WTC11 (cell line): ENCODE data around the gene MEGF6. TPM values are rescaled to one million over a fixed set of nuclear protein-coding genes. Genes with fewer than 3 reads are reported as not detected.

Experiments
- ATAC-seq: fragments of 200-7000 bp; cut with Tn5 transposase; 2 replicates; pipeline ENCODE4 v1.10.0; 2021; ENCODE audit warnings: mild to moderate bottlenecking, moderate library complexity
- CTCF ChIA-PET: fragments of 300-600 bp; sonication (Branson Sonifier 250); formaldehyde crosslinking; loops from one replicate; lab custom pipeline; 2021; ENCODE audit warnings: antibody characterized with exemption; lab: Charles Lee
- POLR2A ChIA-PET: fragments of 350-600 bp; sonication (Branson Sonifier 250); formaldehyde crosslinking; loops from one replicate; lab custom pipeline; 2021; ENCODE audit warnings: antibody characterized with exemption; lab: Charles Lee
- DNase-seq: peaks from one replicate; pipeline ENCODE4 v3.0.0; 2021; ENCODE audit warnings: low spot score
- H3K27ac Mint-ChIP-seq: 2 replicates; pipeline ENCODE4 v1.8.0; 2021; ENCODE audit warnings: mixed read lengths
- H3K27me3 Mint-ChIP-seq: 2 replicates; pipeline ENCODE4 v1.8.0; 2021; ENCODE audit warnings: low read depth, mild to moderate bottlenecking, moderate library complexity, mixed read lengths
- H3K36me3 Mint-ChIP-seq: 2 replicates; pipeline ENCODE4 v1.8.0; 2021; ENCODE audit warnings: mixed read lengths
- H3K4me1 Mint-ChIP-seq: 2 replicates; pipeline ENCODE4 v1.8.0; 2022; ENCODE audit warnings: mixed read lengths
- H3K4me3 Mint-ChIP-seq: 2 replicates; pipeline ENCODE4 v1.8.0; 2021; ENCODE audit warnings: mild to moderate bottlenecking, moderate library complexity, mixed read lengths
- H3K9me3 Mint-ChIP-seq: 2 replicates; pipeline ENCODE4 v1.8.0; 2021; ENCODE audit warnings: mixed read lengths
- CREB1 ChIP-seq: sonication (generic); formaldehyde crosslinking; IDR thresholded peaks from 2 replicates; pipeline ENCODE4 v1.8.0; 2023; ENCODE audit warnings: mild to moderate bottlenecking, missing genetic modification reagents
- ELF4 ChIP-seq: sonication (generic); formaldehyde crosslinking; IDR thresholded peaks from 2 replicates; pipeline ENCODE4 v1.8.1; 2022; ENCODE audit warnings: low read depth, mild to moderate bottlenecking, moderate library complexity, missing genetic modification reagents
- ETV6 ChIP-seq: sonication (generic); formaldehyde crosslinking; IDR thresholded peaks from 2 replicates; pipeline ENCODE4 v1.8.1; 2022; ENCODE audit warnings: mild to moderate bottlenecking, missing genetic modification reagents
- GRHL2 ChIP-seq: fragments of 250-450 bp; sonication (Bioruptor Pico); IDR thresholded peaks from 2 replicates; pipeline ENCODE4 v1.8.0; 2022; ENCODE audit warnings: mild to moderate bottlenecking, moderate library complexity; ENCODE audit not compliant: insufficient replicate concordance, severe bottlenecking
- NFE2L1 ChIP-seq: sonication (generic); formaldehyde crosslinking; IDR thresholded peaks from 2 replicates; pipeline ENCODE4 v1.8.1; 2023; ENCODE audit warnings: missing genetic modification reagents
- NR2C2 ChIP-seq: sonication (generic); formaldehyde crosslinking; IDR thresholded peaks from 2 replicates; pipeline ENCODE4 v1.8.0; 2022; ENCODE audit warnings: mild to moderate bottlenecking, missing genetic modification reagents
- NR3C1 ChIP-seq: sonication (generic); formaldehyde crosslinking; conservative IDR thresholded peaks from 2 replicates; pipeline ENCODE4 v1.8.1; 2023; ENCODE audit warnings: low read depth, mild to moderate bottlenecking, missing genetic modification reagents
- PRRX2 ChIP-seq: fragments of 250-450 bp; sonication (Bioruptor Pico); IDR thresholded peaks from 2 replicates; pipeline ENCODE4 v1.8.0; 2021; ENCODE audit warnings: mild to moderate bottlenecking
- RORB ChIP-seq: fragments of 250-450 bp; sonication (Bioruptor Pico); IDR thresholded peaks from 2 replicates; pipeline ENCODE4 v1.9.0; 2021; ENCODE audit warnings: mild to moderate bottlenecking
- SMAD4 ChIP-seq: sonication (generic); formaldehyde crosslinking; IDR thresholded peaks from 2 replicates; pipeline ENCODE4 v1.8.0; 2022; ENCODE audit warnings: mild to moderate bottlenecking, missing genetic modification reagents
- TEAD1 ChIP-seq: sonication (generic); formaldehyde crosslinking; IDR thresholded peaks from 2 replicates; pipeline ENCODE4 v1.8.0; 2022; ENCODE audit warnings: mild to moderate bottlenecking, missing genetic modification reagents
- TEAD4 ChIP-seq: sonication (generic); formaldehyde crosslinking; IDR thresholded peaks from 2 replicates; pipeline ENCODE4 v1.8.0; 2022; ENCODE audit warnings: mild to moderate bottlenecking, missing genetic modification reagents
- ZNF232 ChIP-seq: sonication (generic); formaldehyde crosslinking; IDR thresholded peaks from 2 replicates; pipeline ENCODE4 v1.8.0; 2022; ENCODE audit warnings: mild to moderate bottlenecking, missing genetic modification reagents
- total RNA-seq: library from RNA; stranded (reverse); gene quantifications from 3 replicates; pipeline ENCODE4 v1.2.3, GENCODE V29; 2021
- TF ChIP-seq, protein P1 (sequence below): sonication (generic); formaldehyde crosslinking; IDR thresholded peaks from 2 replicates; pipeline ENCODE4 v1.8.1; 2023; ENCODE audit warnings: mild to moderate bottlenecking, missing genetic modification reagents, borderline replicate concordance
- TF ChIP-seq, protein P2 (sequence below): sonication (generic); formaldehyde crosslinking; IDR thresholded peaks from 2 replicates; pipeline ENCODE4 v1.8.1; 2023; ENCODE audit warnings: mild to moderate bottlenecking, missing genetic modification reagents, moderate library complexity
- TF ChIP-seq, protein P3 (sequence below): sonication (generic); formaldehyde crosslinking; conservative IDR thresholded peaks from 2 replicates; pipeline ENCODE4 v1.8.1; 2022; ENCODE audit warnings: mild to moderate bottlenecking, missing genetic modification reagents
- TF ChIP-seq, protein P4 (sequence below): sonication (generic); formaldehyde crosslinking; IDR thresholded peaks from 2 replicates; pipeline ENCODE4 v1.8.1; 2022; ENCODE audit warnings: missing genetic modification reagents, borderline replicate concordance
- TF ChIP-seq, protein P5 (sequence below): sonication (generic); formaldehyde crosslinking; IDR thresholded peaks from 2 replicates; pipeline ENCODE4 v1.8.1; 2022; ENCODE audit warnings: mild to moderate bottlenecking, missing genetic modification reagents, moderate library complexity, borderline replicate concordance
- TF ChIP-seq, protein P6 (sequence below): fragments of 250-450 bp; sonication (Bioruptor Pico); IDR thresholded peaks from 2 replicates; pipeline ENCODE4 v1.8.0; 2021; ENCODE audit warnings: mild to moderate bottlenecking
- TF ChIP-seq, protein P7 (sequence below): fragments of 200-600 bp; IDR thresholded peaks from 2 replicates; pipeline ENCODE4 v1.8.0; 2022; ENCODE audit warnings: antibody characterized with exemption

Gene MEGF6
- total RNA-seq, 1 experiment from 2014 or later = 24.9 TPM

DNA sequence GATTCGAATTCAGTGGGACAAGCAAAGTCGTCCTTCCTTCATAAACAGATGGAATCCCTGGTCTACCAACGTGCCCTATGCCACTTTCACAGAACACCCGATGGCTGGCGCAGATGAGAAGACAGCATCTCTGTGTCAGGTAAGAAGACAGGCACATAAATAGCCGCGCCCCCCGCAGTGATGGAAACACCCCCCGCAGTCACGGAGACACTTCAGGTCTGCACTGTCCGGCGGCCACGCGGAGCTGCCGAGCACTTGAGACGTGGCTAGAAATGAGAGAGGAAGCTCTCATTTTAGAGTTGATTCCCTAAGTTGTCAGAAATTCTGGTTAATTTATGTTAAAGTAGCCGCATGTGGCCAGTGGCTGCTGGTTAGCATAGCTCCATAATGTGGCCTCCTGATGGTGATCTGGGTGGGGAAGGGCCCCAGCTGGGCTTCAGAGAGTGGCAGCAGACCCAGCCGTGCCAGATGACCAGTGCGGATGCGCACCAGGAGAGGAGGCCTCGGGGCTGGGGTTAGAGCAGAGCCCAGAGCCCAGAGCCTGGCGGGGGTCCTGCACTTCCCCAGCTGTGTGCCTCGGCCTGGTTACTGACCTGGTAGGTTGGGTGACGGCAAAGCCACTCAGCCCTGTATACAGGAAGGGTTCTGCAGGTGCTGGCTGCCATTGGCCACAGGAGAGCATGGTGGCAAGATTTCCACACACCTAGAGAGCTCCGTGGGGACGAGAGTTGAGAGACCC is 16.4 kb upstream of the MEGF6 start:
- DNase-seq (no peak), ATAC-seq (no peak)
- no peak for TF ChIP-seq CREB1 (CRISPR knock-in tag)
- TF ChIP-seq, protein P1, sequence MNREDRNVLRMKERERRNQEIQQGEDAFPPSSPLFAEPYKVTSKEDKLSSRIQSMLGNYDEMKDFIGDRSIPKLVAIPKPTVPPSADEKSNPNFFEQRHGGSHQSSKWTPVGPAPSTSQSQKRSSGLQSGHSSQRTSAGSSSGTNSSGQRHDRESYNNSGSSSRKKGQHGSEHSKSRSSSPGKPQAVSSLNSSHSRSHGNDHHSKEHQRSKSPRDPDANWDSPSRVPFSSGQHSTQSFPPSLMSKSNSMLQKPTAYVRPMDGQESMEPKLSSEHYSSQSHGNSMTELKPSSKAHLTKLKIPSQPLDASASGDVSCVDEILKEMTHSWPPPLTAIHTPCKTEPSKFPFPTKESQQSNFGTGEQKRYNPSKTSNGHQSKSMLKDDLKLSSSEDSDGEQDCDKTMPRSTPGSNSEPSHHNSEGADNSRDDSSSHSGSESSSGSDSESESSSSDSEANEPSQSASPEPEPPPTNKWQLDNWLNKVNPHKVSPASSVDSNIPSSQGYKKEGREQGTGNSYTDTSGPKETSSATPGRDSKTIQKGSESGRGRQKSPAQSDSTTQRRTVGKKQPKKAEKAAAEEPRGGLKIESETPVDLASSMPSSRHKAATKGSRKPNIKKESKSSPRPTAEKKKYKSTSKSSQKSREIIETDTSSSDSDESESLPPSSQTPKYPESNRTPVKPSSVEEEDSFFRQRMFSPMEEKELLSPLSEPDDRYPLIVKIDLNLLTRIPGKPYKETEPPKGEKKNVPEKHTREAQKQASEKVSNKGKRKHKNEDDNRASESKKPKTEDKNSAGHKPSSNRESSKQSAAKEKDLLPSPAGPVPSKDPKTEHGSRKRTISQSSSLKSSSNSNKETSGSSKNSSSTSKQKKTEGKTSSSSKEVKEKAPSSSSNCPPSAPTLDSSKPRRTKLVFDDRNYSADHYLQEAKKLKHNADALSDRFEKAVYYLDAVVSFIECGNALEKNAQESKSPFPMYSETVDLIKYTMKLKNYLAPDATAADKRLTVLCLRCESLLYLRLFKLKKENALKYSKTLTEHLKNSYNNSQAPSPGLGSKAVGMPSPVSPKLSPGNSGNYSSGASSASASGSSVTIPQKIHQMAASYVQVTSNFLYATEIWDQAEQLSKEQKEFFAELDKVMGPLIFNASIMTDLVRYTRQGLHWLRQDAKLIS = no peak
- TF ChIP-seq, protein P2, sequence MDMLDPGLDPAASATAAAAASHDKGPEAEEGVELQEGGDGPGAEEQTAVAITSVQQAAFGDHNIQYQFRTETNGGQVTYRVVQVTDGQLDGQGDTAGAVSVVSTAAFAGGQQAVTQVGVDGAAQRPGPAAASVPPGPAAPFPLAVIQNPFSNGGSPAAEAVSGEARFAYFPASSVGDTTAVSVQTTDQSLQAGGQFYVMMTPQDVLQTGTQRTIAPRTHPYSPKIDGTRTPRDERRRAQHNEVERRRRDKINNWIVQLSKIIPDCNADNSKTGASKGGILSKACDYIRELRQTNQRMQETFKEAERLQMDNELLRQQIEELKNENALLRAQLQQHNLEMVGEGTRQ (CRISPR knock-in tag) = no peak
- TF ChIP-seq NR3C1 (CRISPR knock-in tag) = no peak
- TF ChIP-seq TEAD1 (CRISPR knock-in tag) = no peak
- TF ChIP-seq RORB (CRISPR knock-in tag) = no peak
- TF ChIP-seq ELF4 (CRISPR knock-in tag) = no peak
- TF ChIP-seq, protein P3, sequence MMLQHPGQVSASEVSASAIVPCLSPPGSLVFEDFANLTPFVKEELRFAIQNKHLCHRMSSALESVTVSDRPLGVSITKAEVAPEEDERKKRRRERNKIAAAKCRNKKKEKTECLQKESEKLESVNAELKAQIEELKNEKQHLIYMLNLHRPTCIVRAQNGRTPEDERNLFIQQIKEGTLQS = no peak
- TF ChIP-seq NR2C2 = no peak
- no peak for TF ChIP-seq GRHL2 (CRISPR knock-in tag)
- TF ChIP-seq NFE2L1 (CRISPR knock-in tag) = no peak
- TF ChIP-seq SMAD4 = no peak
- TF ChIP-seq, protein P4, sequence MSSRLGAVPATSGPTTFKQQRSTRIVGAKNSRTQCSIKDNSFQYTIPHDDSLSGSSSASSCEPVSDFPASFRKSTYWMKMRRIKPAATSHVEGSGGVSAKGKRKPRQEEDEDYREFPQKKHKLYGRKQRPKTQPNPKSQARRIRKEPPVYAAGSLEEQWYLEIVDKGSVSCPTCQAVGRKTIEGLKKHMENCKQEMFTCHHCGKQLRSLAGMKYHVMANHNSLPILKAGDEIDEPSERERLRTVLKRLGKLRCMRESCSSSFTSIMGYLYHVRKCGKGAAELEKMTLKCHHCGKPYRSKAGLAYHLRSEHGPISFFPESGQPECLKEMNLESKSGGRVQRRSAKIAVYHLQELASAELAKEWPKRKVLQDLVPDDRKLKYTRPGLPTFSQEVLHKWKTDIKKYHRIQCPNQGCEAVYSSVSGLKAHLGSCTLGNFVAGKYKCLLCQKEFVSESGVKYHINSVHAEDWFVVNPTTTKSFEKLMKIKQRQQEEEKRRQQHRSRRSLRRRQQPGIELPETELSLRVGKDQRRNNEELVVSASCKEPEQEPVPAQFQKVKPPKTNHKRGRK (CRISPR knock-in tag) = no peak
- no peak for TF ChIP-seq ZNF232 (CRISPR knock-in tag)
- TF ChIP-seq, protein P5, sequence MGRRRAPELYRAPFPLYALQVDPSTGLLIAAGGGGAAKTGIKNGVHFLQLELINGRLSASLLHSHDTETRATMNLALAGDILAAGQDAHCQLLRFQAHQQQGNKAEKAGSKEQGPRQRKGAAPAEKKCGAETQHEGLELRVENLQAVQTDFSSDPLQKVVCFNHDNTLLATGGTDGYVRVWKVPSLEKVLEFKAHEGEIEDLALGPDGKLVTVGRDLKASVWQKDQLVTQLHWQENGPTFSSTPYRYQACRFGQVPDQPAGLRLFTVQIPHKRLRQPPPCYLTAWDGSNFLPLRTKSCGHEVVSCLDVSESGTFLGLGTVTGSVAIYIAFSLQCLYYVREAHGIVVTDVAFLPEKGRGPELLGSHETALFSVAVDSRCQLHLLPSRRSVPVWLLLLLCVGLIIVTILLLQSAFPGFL (CRISPR knock-in tag) = no peak
- TF ChIP-seq, protein P6, sequence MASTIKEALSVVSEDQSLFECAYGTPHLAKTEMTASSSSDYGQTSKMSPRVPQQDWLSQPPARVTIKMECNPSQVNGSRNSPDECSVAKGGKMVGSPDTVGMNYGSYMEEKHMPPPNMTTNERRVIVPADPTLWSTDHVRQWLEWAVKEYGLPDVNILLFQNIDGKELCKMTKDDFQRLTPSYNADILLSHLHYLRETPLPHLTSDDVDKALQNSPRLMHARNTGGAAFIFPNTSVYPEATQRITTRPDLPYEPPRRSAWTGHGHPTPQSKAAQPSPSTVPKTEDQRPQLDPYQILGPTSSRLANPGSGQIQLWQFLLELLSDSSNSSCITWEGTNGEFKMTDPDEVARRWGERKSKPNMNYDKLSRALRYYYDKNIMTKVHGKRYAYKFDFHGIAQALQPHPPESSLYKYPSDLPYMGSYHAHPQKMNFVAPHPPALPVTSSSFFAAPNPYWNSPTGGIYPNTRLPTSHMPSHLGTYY (CRISPR knock-in tag) = no peak
- TF ChIP-seq, protein P7, sequence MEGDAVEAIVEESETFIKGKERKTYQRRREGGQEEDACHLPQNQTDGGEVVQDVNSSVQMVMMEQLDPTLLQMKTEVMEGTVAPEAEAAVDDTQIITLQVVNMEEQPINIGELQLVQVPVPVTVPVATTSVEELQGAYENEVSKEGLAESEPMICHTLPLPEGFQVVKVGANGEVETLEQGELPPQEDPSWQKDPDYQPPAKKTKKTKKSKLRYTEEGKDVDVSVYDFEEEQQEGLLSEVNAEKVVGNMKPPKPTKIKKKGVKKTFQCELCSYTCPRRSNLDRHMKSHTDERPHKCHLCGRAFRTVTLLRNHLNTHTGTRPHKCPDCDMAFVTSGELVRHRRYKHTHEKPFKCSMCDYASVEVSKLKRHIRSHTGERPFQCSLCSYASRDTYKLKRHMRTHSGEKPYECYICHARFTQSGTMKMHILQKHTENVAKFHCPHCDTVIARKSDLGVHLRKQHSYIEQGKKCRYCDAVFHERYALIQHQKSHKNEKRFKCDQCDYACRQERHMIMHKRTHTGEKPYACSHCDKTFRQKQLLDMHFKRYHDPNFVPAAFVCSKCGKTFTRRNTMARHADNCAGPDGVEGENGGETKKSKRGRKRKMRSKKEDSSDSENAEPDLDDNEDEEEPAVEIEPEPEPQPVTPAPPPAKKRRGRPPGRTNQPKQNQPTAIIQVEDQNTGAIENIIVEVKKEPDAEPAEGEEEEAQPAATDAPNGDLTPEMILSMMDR = no peak
- no peak for TF ChIP-seq ETV6 (CRISPR knock-in tag)
- TF ChIP-seq PRRX2 (CRISPR knock-in tag) = no peak
- no peak for TF ChIP-seq TEAD4 (CRISPR knock-in tag)
- Mint-ChIP-seq H3K4me1 (peaks cover 12% of the 10 kb centered on the region), H3K9me3 (no peaks in the 10 kb centered on the region), H3K27ac (no peak overlapping the region; the same call in 1 of the 2 replicates), H3K27me3 (no peaks in the 10 kb centered on the region; the same call in 1 of the 2 replicates), H3K4me3 (no peak overlapping the region), H3K36me3 (peaks cover 15% of the 10 kb centered on the region)
- POLR2A ChIA-PET = no interaction called here
- CTCF ChIA-PET = interaction anchor here (0.6 to 5.0 kb wide), 6 partner anchors 9 to 137 kb away, joined by 3 to 24 read pairs (median 4); no protein-coding TSS in a partner anchor
